Aorta (tissue), 5 donors: ENCODE results near the gene DGKB. TPM values are rescaled to one million over a fixed set of nuclear protein-coding genes. Genes with fewer than 3 reads are reported as not detected.

Experiments used
- ATAC-seq: fragments of 200-7000 bp; cut with Tn5 transposase; one replicate; pipeline ENCODE4 v1.9.1; 2022; ENCODE audit warnings: moderate library complexity; ENCODE audit not compliant: low FRiP score
- DNase-seq, 2 donors: peaks; one replicate each; pipeline ENCODE4 v3.0.0-alpha.2; 2020
- H3K27ac ChIP-seq, 2 donors: one replicate each; pipeline ENCODE4 v1.5.1; 2013; ENCODE audit warnings: low read length in 2 of 2, mild to moderate bottlenecking in 2 of 2, moderate library complexity in 2 of 2, control low read depth in 1 of 2, inconsistent platforms in 1 of 2, low read depth in 1 of 2
- H3K27me3 ChIP-seq, 2 donors: one replicate each; pipeline ENCODE4 v1.6.1; 2013; ENCODE audit warnings: control low read depth in 1 of 2, low read length in 1 of 2, mild to moderate bottlenecking in 1 of 2, moderate library complexity in 1 of 2; ENCODE audit not compliant: insufficient read depth in 2 of 2, control insufficient read depth in 1 of 2
- H3K36me3 ChIP-seq, 2 donors: one replicate each; pipeline ENCODE4 v1.6.1; 2013; ENCODE audit warnings: control low read depth in 1 of 2, low read length in 1 of 2, mild to moderate bottlenecking in 1 of 2; ENCODE audit not compliant: insufficient read depth in 2 of 2, control insufficient read depth in 1 of 2
- H3K4me1 ChIP-seq, 2 donors: one replicate each; pipeline ENCODE4 v1.6.1; 2013; ENCODE audit warnings: low read length in 2 of 2, control low read depth in 1 of 2, mild to moderate bottlenecking in 1 of 2, moderate library complexity in 1 of 2; ENCODE audit not compliant: insufficient read depth in 2 of 2, control insufficient read depth in 1 of 2
- H3K4me3 ChIP-seq, 2 donors: one replicate each; pipeline ENCODE4 v1.5.1; 2013; ENCODE audit warnings: low read length in 2 of 2, control low read depth in 1 of 2, mild to moderate bottlenecking in 1 of 2
- H3K9me3 ChIP-seq: one replicate; pipeline ENCODE4 v1.6.1; 2013; ENCODE audit warnings: mild to moderate bottlenecking, low read length; ENCODE audit not compliant: control insufficient read depth
- WGBS, 2 donors: extraction: QIAGEN DNeasy Blood & Tissue Kit; methylation state at CpG; one replicate each; pipeline ENCODE4 v1.1.7; 2013; 5-methylcytosine and 5-hydroxymethylcytosine counted together
- intact Hi-C, 2 donors: fragments of 100-400 bp; cut with DNase I; formaldehyde crosslinking; loops; one replicate each; pipeline versions ENCODE4 v1.14.2 to v1.15.0; 2022
- polyA plus RNA-seq, 2 donors: library from polyadenylated mRNA; stranded (reverse); fragments of 200-250 nt; gene quantifications; one replicate each; pipeline ENCODE4 v1.2.3, GENCODE V29; 2013
- total RNA-seq, 2 donors: library from RNA; stranded (reverse); fragmentation: NEBNext Ultra II Directional; extraction: Animal tissue kit (Norgen Biotek cat#: 25700); gene quantifications; one replicate each; pipeline ENCODE4 v1.2.1, GENCODE V29; 2021
- donor health status: healthy with polysubstance abuse.
- donor health status: Bipolar disorder and iron deficiency.
- donor health status: DM: no; HTN: no; CAD: no.
- donor health status: DM: no; HTN: no; CAD: no.
- donor health status: DM: yes; HTN: yes; CAD: no.

The DGKB gene
- total and polyA plus RNA-seq, 4 donors = 0.96 to 1.1 TPM; not detected in 2

DNA sequence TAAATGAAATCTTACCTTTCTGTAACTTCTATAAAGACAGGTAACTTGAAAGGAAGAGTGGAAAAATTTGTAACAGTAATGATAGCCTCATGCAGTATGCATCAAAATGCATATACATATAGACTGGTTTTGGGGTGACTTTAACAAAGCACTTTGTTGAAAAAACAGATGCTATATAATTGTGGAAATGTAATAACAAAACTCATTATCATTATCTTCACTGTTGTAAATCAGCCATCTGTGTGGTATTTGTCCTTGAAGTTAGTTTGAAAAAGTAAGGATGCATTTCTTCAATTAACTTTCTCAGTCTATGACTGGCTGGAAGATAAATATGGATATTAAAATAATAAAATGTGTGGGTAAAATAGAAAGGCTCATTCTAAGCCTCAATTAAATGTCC, 6.1 kb upstream of the DGKB start:
- Histone ChIP-seq H3K4me1 (no peaks in the 10 kb centered on the region), H3K4me3 (no peak overlapping the region), H3K9me3 (peaks cover 1% of the 10 kb centered on the region), H3K27ac (no peak overlapping the region), H3K36me3 (no peaks in the 10 kb centered on the region), H3K27me3 (no peaks in the 10 kb centered on the region)
- DNase-seq (no peak), ATAC-seq (no peak)
- intact Hi-C loops = no loop called here

DNA sequence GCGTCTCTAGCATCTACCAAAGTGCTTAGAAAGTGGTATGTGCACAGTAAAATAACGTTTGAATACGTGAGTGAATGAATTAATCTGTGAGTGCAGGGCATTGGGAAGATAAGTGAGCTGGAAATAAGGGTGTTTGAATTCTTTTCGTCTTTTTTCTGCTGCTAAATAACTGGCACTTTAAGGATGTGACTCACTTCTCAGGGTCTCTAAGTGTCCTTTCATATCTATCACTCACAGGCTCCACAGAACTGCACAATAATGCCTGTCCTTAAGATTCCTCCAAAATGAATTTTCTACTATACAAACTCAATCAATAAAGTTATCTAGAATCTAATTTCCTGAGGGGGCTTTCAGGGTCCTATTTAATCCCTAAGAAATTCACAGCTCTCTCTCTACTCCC, 3.2 kb upstream of the DGKB start:
- H3K9me3 ChIP-seq = peaks cover 1% of the 10 kb centered on the region
- H3K36me3 ChIP-seq = no peaks in the 10 kb centered on the region
- H3K4me1 ChIP-seq = no peaks in the 10 kb centered on the region
- no peak for DNase-seq
- intact Hi-C loops = no loop called here
- ATAC-seq = no peak
- WGBS, 2 donors = 44 to 48% methylated on average over 4 of the region's 4 CpGs
- H3K27me3 ChIP-seq = no peaks in the 10 kb centered on the region
- H3K27ac ChIP-seq = no peak overlapping the region
- H3K4me3 ChIP-seq = no peak overlapping the region

DNA sequence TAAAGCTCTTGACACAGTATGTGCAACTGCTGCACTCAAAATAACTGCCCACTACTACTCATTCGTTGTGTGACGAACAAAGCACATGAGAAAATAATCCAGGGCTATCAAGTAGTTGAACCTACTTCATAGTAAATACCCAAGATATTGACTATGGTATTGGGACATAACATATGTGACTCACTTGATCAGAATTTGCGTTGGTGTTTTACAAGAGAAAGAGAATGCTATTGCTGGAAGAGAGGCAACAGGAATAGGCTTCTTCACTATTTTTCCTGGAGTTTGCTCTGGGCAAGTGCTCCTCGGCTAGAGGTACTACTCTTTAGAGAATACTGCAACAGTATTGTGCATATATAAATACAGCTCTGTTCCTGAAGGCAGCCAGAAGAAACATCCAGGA, 2.5 kb downstream of the DGKB start:
- H3K27ac ChIP-seq = no peak overlapping the region

DNA sequence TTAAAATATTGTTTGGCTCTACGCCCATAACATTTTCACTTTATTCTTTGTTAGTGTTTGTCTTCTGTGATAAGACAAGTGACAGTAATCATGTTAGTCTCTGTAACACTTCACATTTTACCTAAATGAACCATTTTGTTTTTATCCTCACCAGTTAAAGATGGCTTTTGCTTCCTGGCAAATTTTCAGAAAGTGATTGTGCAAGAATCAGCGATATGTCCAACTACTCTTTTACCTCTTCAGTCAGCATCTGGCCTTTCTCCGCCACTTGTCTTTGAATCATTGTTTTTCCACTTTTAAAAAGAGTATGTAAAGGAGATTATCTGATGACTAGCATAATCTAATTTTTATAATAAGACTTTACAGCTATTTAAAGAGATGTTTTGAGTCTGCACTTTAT, 3.5 kb downstream of the DGKB start:
- 30 to 33% methylated on average over 3 of the region's 3 CpGs for WGBS, 2 donors
- Histone ChIP-seq H3K4me1 (no peaks in the 10 kb centered on the region), H3K36me3 (no peaks in the 10 kb centered on the region), H3K27me3 (no peaks in the 10 kb centered on the region), H3K4me3 (no peak overlapping the region), H3K9me3 (no peaks in the 10 kb centered on the region), H3K27ac (no peak overlapping the region)
- intact Hi-C loops = no loop called here
- ATAC-seq (no peak), DNase-seq (no peak)

More for the DNA sequence above, 2.5 kb downstream of the DGKB start:
- intact Hi-C loops = no loop called here
- 83 to 86% methylated on average over 4 of the region's 4 CpGs for WGBS, 2 donors
- DNase-seq (no peak), ATAC-seq (no peak)
- no peaks in the 10 kb centered on the region for H3K36me3 ChIP-seq
- H3K27me3 ChIP-seq = no peaks in the 10 kb centered on the region
- H3K4me3 ChIP-seq = no peak overlapping the region
- H3K9me3 ChIP-seq = no peaks in the 10 kb centered on the region
- H3K4me1 ChIP-seq = no peaks in the 10 kb centered on the region

DNA sequence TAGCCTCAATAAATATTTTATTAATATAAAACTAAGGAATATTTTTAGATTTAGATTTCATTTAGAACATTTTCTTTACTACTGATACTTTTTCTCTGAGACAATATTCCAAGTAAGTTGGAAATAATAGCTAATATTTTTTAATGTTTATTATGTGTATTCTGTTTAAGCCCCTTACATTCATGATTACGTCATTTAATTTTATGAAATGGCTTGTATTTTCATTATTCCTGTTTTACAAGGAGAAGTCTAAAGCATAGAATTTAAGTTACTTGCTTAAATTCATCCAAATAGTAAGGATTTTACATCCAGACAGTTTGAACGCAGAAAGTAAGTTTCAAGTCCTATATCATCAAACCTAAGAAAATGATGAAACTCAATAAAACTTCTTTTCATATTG, 6.1 kb downstream of the DGKB start:
- DNase-seq = no peak
- intact Hi-C loops = no loop called here
- Histone ChIP-seq H3K27ac (no peak overlapping the region), H3K4me3 (no peak overlapping the region), H3K36me3 (no peaks in the 10 kb centered on the region), H3K9me3 (no peaks in the 10 kb centered on the region), H3K4me1 (no peaks in the 10 kb centered on the region), H3K27me3 (no peaks in the 10 kb centered on the region)
- WGBS, 2 donors = 93% methylated on average over 2 of the region's 2 CpGs
- no peak for ATAC-seq

DNA sequence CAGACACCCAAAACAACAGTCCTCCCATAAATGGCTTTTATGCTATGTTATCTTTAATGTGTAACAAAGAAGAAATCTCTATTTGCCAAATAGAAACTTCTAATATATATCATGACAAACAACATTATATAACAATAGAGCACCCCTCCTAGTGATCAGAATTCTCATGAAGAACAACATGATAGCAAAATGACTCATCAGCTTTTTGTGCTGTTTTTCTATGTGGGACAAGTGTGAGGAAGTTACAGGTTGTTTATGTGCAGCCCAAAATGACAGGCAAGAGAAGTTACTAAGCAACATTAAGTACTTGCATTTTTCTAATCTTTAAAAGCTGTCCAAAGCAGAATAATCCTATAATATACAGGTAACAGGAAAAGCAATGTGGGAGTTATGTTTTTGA, 7.7 kb downstream of the DGKB start:
- H3K36me3 ChIP-seq = no peaks in the 10 kb centered on the region
- intact Hi-C loops = no loop called here
- no peaks in the 10 kb centered on the region for H3K9me3 ChIP-seq
- DNase-seq = no peak
- no peaks in the 10 kb centered on the region for H3K27me3 ChIP-seq
- ATAC-seq = no peak
- no peak overlapping the region for H3K4me3 ChIP-seq
- H3K4me1 ChIP-seq = no peaks in the 10 kb centered on the region
- H3K27ac ChIP-seq = no peak overlapping the region

DNA sequence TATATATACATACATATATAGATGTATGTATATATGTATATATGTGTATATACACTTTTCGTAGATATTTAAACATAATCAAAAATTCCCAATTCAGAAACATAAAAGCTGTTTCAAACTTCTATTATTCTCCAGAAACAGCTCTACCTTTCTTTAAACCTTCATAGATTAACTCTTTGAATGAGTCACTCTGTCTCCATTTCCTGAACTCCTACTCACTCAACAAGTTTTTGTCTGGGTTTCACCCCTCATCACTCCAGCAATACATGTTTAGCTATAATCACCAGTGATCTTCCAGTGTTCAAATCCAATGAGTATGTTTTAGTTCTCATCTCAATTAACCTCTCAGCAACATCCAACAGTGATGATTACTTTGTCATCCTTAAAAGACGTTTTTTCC, 9.6 kb downstream of the DGKB start:
- Histone ChIP-seq H3K36me3 (no peaks in the 10 kb centered on the region), H3K27me3 (no peaks in the 10 kb centered on the region), H3K4me1 (no peaks in the 10 kb centered on the region), H3K27ac (no peak overlapping the region), H3K9me3 (no peaks in the 10 kb centered on the region), H3K4me3 (no peak overlapping the region)
- DNase-seq (no peak), ATAC-seq (no peak)
- 54 to 61% methylated on average over 2 of the region's 2 CpGs for WGBS, 2 donors
- intact Hi-C loops = no loop called here

DNA sequence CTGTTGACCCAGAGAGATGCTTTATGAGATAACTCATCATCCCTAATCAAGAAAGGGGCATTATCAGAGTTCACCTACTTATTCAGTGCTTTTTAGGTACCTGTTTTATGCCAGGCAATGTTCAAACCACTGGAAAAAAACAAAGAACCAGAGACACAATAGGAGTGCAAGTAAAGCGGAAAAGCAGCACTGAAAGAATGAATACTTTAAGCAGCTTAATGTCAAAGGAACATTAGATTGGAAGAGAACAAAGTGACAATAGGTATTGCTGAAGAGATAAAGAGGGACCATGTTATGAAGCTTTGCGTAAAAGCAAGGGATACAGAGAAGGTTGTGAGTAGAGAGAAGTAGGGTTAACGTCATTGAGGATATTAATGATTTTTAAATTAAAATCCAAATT, 11.3 kb downstream of the DGKB start:
- no peak for DNase-seq
- no peak overlapping the region for H3K4me3 ChIP-seq
- no peak for ATAC-seq
- intact Hi-C loops = no loop called here
- 93 to 94% methylated on average over 3 of the region's 3 CpGs for WGBS, 2 donors
- H3K4me1 ChIP-seq = no peaks in the 10 kb centered on the region
- H3K27ac ChIP-seq = no peak overlapping the region
- no peaks in the 10 kb centered on the region for H3K36me3 ChIP-seq
- H3K27me3 ChIP-seq = no peaks in the 10 kb centered on the region
- no peaks in the 10 kb centered on the region for H3K9me3 ChIP-seq

DNA sequence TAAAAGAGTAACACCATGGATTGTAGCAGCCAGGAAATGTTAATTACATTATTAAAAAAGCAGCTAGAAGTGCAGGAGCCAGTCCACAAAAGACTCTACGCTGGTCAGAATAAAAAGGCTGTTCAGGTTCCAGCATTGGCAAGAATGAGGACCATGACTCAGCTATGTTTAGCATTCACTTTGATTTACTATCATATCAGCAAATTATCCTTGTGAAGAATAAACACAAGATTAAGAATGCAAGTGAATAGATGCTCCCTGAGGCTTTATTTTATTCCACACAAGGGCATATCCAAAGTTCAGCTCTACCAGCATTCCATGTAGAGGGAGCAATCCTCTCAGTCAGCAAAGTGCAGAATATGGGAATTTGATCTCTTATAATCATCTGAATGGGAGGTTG, 13.6 kb downstream of the DGKB start:
- ATAC-seq (no peak), DNase-seq (no peak)
- no peaks in the 10 kb centered on the region for H3K27me3 ChIP-seq
- WGBS, 2 donors = 39 to 53% methylated on average over 1 of the region's 1 CpG
- no peak overlapping the region for H3K27ac ChIP-seq
- H3K4me3 ChIP-seq = no peak overlapping the region
- no peaks in the 10 kb centered on the region for H3K36me3 ChIP-seq
- no peaks in the 10 kb centered on the region for H3K9me3 ChIP-seq
- no peaks in the 10 kb centered on the region for H3K4me1 ChIP-seq
- intact Hi-C loops = no loop called here

DNA sequence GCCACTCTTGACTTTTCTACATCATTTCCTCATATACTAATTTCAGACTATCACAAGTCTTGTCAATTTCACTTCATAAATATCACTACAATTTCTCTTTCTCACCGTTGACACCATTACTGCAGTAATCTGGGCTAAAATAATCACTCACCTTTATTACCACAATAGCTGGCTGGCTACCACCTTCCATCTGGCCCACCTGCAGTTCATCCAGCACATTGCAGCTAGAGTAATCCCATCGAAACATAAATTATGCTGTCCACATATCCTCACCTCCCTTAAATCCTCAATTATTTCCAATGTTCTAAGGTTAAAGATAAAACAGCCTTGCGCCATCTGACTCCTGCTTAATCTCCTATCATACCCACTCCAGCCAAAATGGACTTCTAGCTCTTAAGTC, 16.0 kb downstream of the DGKB start:
- no peaks in the 10 kb centered on the region for H3K9me3 ChIP-seq
- H3K36me3 ChIP-seq = no peaks in the 10 kb centered on the region
- no peaks in the 10 kb centered on the region for H3K4me1 ChIP-seq
- H3K4me3 ChIP-seq = no peak overlapping the region
- DNase-seq (no peak), ATAC-seq (no peak)
- H3K27me3 ChIP-seq = no peaks in the 10 kb centered on the region
- H3K27ac ChIP-seq = no peak overlapping the region
- 90% methylated on average over 3 of the region's 3 CpGs for WGBS, 2 donors
- intact Hi-C loops = no loop called here
